Panc1 (cell line): ENCODE measurements around the gene HAND1.

Experiments used
- POLR2AphosphoS5 ChIP-seq: IDR thresholded peaks from 2 replicates; pipeline ENCODE4 v1.6.1; 2012; ENCODE audit warnings: mild to moderate bottlenecking, low read depth, low read length, moderate library complexity
- SIN3A ChIP-seq: IDR thresholded peaks from 2 replicates; pipeline ENCODE4 v1.6.1; 2012; ENCODE audit warnings: low read depth, mild to moderate bottlenecking, low read length, moderate library complexity, borderline replicate concordance; ENCODE audit not compliant: insufficient read depth
- TCF7L2 ChIP-seq: IDR thresholded peaks from 2 replicates; pipeline ENCODE4 v1.6.1; 2011; ENCODE audit warnings: mild to moderate bottlenecking, low read depth, low read length, inconsistent platforms
- TF ChIP-seq, protein P1 (sequence below): fragments of 450-650 bp; IDR thresholded peaks from 2 replicates; pipeline ENCODE4 v1.5.1; 2017; ENCODE audit warnings: mild to moderate bottlenecking
- TF ChIP-seq, protein P2 (sequence below), 2 experiments: IDR thresholded peaks; 2 replicates each; pipeline ENCODE4 v1.6.1; 2011 to 2012; ENCODE audit warnings: low read depth in 2 of 2, control low read depth in 1 of 2, low read length in 1 of 2, mild to moderate bottlenecking in 1 of 2, moderate library complexity in 1 of 2; ENCODE audit not compliant: insufficient read depth in 1 of 2

- TF ChIP-seq, protein P1, sequence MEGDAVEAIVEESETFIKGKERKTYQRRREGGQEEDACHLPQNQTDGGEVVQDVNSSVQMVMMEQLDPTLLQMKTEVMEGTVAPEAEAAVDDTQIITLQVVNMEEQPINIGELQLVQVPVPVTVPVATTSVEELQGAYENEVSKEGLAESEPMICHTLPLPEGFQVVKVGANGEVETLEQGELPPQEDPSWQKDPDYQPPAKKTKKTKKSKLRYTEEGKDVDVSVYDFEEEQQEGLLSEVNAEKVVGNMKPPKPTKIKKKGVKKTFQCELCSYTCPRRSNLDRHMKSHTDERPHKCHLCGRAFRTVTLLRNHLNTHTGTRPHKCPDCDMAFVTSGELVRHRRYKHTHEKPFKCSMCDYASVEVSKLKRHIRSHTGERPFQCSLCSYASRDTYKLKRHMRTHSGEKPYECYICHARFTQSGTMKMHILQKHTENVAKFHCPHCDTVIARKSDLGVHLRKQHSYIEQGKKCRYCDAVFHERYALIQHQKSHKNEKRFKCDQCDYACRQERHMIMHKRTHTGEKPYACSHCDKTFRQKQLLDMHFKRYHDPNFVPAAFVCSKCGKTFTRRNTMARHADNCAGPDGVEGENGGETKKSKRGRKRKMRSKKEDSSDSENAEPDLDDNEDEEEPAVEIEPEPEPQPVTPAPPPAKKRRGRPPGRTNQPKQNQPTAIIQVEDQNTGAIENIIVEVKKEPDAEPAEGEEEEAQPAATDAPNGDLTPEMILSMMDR = no peak
- TF ChIP-seq POLR2AphosphoS5 = no peak
- no peak for TF ChIP-seq SIN3A
- TF ChIP-seq, protein P2, sequence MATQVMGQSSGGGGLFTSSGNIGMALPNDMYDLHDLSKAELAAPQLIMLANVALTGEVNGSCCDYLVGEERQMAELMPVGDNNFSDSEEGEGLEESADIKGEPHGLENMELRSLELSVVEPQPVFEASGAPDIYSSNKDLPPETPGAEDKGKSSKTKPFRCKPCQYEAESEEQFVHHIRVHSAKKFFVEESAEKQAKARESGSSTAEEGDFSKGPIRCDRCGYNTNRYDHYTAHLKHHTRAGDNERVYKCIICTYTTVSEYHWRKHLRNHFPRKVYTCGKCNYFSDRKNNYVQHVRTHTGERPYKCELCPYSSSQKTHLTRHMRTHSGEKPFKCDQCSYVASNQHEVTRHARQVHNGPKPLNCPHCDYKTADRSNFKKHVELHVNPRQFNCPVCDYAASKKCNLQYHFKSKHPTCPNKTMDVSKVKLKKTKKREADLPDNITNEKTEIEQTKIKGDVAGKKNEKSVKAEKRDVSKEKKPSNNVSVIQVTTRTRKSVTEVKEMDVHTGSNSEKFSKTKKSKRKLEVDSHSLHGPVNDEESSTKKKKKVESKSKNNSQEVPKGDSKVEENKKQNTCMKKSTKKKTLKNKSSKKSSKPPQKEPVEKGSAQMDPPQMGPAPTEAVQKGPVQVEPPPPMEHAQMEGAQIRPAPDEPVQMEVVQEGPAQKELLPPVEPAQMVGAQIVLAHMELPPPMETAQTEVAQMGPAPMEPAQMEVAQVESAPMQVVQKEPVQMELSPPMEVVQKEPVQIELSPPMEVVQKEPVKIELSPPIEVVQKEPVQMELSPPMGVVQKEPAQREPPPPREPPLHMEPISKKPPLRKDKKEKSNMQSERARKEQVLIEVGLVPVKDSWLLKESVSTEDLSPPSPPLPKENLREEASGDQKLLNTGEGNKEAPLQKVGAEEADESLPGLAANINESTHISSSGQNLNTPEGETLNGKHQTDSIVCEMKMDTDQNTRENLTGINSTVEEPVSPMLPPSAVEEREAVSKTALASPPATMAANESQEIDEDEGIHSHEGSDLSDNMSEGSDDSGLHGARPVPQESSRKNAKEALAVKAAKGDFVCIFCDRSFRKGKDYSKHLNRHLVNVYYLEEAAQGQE (IDR thresholded peaks at IDR 0.05; ENCODE audit: insufficient read depth in 1 of 2, low read depth in 2 of 2, low read length in 1 of 2) = no peak
- no peak for TF ChIP-seq TCF7L2
Observed at GRCh38 chr5:154444556-154445421, 33.2 kb downstream of the HAND1 start.
